Activated CD4-positive, alpha-beta T cell treated with anti-CD3 and anti-CD28 coated beads for 1 hour (primary cell): ENCODE measurements around the gene SUN3.
A peak's percentile ranks its signal among the peaks of the same experiment; 100 is the strongest.

ENCODE experiments used
- DNase-seq: peaks from one replicate; pipeline ENCODE4 v3.0.0-alpha.2; 2020

The SUN3 gene

DNA sequence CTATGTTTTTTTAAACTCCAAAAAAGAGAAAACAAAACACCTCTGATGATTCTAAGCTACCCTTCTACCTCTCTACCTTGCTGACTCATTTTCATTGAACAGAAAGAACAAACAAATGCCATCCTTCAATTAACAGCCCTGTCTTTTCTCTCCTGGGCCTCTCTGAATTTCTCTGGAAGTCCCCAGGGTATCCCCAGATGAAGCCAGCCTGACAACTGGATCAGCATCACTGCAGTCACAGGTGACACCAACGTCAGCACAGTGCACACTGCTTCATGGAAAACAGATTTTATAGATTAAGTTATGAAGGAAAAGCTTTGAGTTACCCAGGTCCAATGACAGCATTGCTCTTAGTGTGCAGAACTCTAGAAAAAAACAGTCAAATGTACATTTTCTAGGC is 55.2 kb downstream of the SUN3 start:
- no peak for DNase-seq

- no peak for DNase-seq
These were observed 58.1 kb downstream of the SUN3 start for GRCh38 chr7:47970761-47971160.

- no peak for DNase-seq
These were observed 59.8 kb downstream of the SUN3 start for GRCh38 chr7:47968847-47969774.

GRCh38 chr7:47967708-47968107 is 61.2 kb downstream of the SUN3 start:
- no peak for DNase-seq

DNA sequence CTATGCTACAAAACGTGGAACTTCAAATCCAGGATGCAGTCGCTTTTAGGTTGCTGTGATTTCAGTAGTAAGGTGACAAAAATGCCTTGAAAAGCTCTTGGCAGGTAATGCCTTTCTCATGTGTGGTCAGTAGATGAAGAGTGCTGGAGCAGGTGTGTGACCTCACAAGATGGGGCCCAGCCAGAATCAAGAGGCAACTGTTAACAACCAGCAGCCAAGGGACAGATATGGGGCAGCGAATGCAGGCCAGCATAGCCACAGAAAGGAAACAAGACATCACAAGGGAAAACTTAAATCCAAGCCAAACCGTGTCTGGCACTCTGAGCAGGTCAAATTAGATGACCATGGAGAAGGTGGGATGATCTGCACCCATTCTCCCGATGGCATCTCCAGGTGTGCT is 61.8 kb downstream of the SUN3 start:
- DNase-seq: no peak

DNA sequence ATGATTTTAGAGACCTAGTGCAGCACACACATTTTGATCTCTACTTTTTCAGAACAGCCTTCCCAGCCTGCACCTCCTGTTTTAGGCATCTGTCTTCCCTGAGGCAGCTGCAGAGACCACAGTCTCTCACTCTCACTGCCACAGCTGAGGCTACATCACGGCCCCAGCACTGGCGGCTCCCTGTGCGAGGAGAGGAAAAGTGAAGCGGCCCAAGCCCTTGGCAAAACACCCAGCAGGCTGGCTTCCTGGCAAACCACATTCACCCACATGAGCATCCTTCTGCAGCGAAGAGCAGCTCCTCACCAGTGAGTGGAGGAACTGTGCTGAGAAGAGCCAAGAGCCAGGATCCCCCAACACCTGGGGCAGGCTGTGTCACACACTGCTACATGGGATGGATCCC is 63.5 kb downstream of the SUN3 start:
- no peak for DNase-seq

DNA sequence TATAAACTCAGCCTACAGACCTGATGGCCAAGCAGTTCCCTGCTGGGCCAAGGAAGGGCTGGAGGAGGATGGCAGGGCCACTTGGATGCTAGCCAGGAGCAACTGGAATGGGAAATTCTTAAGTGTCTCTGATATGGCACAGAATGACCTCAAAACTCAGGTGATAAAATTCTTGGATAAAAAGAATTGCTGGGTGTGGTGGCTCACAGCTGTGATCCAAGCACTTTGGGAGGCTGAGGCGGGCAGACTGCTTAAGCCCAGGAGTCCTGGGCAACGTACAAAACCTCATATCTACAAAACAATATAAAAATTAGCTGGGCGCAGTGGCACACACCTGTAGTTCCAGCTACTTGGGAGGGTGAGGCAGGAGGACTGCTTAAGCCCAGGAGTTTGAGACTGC is 66.6 kb downstream of the SUN3 start:
- no peak for DNase-seq

DNA sequence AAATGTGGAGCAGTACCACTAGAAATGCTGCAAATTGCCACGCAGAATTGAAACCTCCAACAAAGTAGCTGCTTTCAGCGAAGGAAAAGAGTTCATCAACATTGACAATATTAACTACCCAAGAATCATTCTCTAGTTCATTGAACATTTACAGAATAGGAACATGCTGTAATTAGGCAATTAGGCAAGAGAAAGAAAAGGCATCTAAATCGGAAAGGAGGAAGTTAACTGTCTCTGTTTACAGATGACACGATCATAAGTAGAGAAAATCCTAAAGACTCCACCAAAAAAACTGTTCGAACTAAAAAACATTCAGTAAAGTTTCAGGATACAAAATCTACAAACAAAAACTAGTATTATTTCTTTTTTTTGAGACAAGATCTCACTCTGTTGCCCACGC is 71.8 kb downstream of the SUN3 start:
- no peak for DNase-seq

GRCh38 chr7:47956220-47956619 is 72.7 kb downstream of the SUN3 start:
- no peak for DNase-seq

- no peak for DNase-seq
These were observed 74.5 kb downstream of the SUN3 start for GRCh38 chr7:47954231-47954911.

GRCh38 chr7:47953822-47954221 is 75.1 kb downstream of the SUN3 start:
- DNase-seq: no peak

GRCh38 chr7:47952224-47952623 is 76.7 kb downstream of the SUN3 start:
- no peak for DNase-seq

GRCh38 chr7:47951374-47951773 is 77.5 kb downstream of the SUN3 start:
- no peak for DNase-seq

DNA sequence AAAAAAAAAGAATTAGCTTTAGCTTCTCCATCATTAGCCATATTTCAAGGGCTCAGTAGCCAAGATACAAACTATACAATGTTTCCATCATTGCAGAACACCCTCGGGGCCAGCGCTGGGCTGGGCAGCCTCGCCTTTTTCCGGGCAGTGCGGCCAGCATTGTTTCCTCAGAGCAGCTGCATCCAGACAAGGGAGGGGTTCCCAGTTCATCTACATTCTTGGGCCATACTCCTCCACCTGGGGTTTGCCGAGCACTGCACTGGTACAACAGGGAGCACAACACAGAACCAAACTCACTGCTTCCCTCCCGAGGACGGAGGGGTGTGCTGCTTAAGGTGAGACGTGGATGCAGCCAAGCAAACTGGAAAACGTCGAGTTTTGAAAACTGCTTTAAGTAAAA is 78.2 kb downstream of the SUN3 start:
- no peak for DNase-seq

DNA sequence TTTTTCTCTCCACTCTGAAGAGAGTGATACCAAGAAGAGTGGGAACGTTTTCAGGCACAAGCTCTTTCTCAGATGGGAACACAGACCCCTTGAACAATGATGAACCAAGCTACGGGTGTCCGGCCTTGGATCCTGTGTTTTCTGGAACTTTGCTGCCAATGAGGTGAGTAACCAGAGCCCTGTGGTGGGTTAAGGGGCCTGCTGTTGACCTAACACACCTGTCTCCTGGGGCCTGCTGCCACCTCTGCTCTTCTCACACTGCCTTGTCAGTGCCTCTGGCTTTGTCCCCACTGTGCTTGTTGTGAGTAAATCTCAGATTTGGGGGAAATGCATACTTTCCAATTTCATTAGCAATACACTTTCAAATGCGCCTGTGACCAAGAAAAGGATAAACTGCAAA is 79.2 kb downstream of the SUN3 start:
- DNase-seq: no peak

GRCh38 chr7:47948141-47948790 is 80.6 kb downstream of the SUN3 start, which contains the start of gene PKD1L1:
TSS of gene PKD1L1 (minus strand) at chr7:47948466. CDS start at chr7:47948440, 26 bp downstream.
- DNase-seq: no peak

GRCh38 chr7:47947355-47947749 is 81.6 kb downstream of the SUN3 start:
- no peak for DNase-seq

GRCh38 chr7:47946581-47947354 is 82.1 kb downstream of the SUN3 start:
- DNase-seq: no peak

DNA sequence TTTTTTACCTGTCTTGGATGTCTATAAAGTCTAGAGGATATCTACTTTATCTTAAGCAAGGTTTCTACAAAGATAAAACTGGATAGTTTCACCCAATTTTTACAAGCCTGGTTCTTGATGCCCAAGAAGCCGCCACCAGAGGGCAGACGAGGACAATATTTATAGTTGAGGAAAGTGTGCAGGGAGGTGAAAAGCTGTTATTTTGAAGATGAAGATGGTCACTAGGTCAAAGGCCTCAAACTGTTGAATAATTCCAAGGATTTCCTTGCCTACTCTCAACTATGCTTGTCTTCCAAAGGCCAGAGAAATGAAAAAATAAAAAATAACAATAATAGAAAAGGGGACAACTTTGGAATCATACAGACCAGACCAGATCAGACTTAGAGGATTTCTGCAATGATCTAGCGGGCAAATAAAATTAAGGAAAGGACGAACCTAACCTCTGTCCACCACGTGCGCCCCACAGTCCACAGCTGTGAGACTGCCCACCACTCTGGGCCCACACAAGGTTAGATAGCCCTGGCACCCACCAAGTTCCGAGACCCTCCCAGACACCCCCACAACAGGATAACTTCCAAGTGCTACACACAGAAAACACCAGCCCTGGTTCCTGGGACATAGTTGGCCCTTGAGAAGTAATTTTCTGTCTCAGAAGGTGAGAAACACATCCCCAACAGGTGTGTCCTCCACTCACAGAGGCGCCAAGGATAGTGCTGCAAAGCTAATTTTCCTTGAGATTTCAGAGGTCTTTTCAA is 83.5 kb downstream of the SUN3 start:
- peak; percentile 57 for DNase-seq

- DNase-seq: no peak
These were observed 84.2 kb downstream of the SUN3 start for GRCh38 chr7:47944536-47945260.
